HK-2 (cell line): ENCODE measurements around the gene HIF1A.
A peak's percentile ranks its signal among the peaks of the same experiment; 100 is the strongest.
"Not testable (repeated sequence)": the region's sequence is repeated elsewhere in the genome, so short reads cannot be mapped to it uniquely, and the experiment has no call there.

Experiments used
- DNase-seq: peaks from one replicate; pipeline ENCODE4 v3.0.0-alpha.2; 2018; ENCODE audit not compliant: unreplicated experiment

Gene HIF1A

DNA sequence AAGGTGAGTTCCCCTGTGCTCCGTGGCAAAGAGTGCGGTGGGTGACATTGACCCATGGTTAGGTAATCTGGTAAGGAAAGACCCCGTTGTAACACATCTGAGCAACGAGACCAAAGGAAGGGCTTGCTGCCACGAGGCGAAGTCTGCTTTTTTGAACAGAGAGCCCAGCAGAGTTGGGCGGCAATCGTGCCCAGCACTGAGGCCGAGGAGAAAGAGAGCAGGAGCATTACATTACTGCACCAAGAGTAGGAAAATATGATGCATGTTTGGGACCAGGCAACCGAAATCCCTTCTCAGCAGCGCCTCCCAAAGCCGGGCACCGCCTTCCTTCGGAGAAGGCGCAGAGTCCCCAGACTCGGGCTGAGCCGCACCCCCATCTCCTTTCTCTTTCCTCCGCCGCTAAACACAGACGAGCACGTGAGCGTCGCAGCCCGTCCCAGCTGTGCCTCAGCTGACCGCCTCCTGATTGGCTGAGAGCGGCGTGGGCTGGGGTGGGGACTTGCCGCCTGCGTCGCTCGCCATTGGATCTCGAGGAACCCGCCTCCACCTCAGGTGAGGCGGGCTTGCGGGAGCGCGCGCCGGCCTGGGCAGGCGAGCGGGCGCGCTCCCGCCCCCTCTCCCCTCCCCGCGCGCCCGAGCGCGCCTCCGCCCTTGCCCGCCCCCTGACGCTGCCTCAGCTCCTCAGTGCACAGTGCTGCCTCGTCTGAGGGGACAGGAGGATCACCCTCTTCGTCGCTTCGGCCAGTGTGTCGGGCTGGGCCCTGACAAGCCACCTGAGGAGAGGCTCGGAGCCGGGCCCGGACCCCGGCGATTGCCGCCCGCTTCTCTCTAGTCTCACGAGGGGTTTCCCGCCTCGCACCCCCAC lies at the start of gene HIF1A:
HIF1A (plus strand) TSS at position 684 of the 865 bp plus-strand sequence. CDS start 292 bp downstream, outside the sequence.
- DNase-seq = peak; percentile 97

DNA sequence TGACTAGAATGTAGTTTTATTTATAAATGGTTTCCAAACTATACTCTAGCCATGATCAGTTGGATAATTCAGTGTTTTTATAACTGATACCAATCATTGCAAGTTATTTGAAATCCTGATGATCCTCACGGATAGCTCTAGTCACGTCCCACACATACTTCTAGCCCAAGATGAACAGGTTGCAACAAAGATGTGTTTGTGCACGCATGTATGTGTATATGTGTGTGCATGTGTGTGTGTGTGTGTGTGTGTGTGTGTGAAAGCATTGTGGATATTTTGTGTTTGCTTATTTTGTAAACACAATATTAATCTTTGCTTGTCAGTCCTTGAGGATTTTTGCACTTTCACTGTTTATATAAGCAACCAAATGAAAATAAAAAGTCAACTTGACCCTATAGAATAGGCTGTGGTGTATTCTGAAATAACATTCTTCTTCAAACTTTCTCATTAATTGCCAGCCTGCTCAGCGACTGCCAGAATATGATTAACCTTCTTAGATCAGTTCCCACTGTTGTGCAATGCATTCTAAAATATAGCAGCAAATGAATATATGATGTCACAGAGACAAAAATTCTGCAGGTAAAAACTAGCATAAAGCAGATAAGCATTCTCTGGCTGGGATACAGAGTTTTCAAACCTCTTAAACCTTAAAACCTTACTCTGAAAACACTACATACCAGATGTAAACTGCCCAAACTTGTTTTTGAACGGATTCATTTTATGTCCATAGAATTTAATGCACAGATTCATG lies 48.8 kb upstream of the HIF1A start:
- no peak for DNase-seq

DNA sequence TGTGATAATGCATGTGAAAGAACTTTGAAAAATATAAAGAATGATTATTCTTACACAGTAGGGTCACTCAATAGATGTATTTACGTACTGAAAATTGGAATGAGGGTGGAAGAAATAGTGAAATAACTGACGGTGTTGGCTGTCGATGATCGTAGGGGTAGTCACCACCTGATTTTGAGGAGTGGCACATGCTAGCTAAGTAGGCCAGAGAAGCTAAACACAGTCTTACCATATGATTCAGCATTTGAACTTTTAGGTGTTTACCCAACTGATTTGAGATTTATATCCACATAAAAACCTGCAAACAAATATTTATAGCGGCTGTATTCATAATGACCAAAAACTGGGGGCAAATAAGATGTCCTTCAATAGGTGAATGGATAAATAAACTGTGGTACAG lies 47.6 kb upstream of the HIF1A start:
- no peak for DNase-seq

DNA sequence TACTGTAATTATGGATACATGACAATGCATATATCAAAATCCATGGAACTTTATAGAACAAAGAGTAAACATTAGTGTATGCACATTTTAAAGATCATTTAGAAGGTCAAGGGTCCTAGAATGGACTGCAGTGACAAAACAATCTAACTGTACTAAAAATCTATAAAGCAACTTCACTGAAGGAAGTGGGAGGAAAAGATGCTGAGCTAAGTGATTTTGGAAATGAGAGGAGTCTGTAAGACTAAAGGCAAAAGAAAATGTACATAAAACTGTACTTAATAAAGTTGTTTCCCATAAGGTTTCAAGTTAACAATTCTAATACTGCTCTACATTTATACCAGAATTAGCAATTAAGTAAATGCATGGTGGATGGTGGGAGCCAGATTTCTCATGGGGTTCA lies 46.9 kb upstream of the HIF1A start:
- no peak for DNase-seq

DNA sequence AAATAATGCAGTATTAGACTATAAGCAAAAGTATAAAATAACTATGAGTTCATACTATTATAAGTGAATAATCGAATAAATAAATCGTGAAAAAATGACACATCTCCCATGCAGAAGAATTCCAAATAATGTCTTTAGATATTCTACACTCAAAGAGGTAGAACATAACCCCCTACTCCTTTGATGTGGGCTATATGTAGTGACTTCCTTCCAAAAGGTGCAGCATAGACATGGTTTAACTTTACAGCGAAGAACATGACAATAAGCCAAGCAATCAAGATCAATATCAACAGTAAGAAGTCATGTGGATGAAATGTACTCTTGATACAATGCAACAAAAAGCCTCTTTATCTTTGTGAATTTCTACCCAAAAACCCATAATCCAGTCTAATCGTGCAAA lies 46.0 kb upstream of the HIF1A start:
- DNase-seq = no peak

DNA sequence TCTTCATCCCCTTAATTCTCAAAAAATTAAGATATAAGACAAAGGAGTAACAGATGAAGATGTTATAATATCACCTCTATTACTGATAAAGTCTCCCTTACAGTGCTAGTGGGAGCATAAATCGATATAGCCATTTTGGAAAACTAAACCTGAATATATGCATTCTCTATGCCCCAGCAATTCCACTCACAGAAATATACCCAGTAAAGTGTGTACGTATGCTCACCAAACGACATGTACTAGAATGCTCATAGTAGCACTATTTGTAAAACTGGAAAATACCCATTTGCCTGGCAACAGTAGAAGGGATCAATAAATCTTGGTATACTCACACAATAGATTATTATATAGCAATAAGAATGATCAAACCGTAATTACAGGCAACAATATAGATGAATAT lies 44.0 kb upstream of the HIF1A start:
- no peak for DNase-seq

DNA sequence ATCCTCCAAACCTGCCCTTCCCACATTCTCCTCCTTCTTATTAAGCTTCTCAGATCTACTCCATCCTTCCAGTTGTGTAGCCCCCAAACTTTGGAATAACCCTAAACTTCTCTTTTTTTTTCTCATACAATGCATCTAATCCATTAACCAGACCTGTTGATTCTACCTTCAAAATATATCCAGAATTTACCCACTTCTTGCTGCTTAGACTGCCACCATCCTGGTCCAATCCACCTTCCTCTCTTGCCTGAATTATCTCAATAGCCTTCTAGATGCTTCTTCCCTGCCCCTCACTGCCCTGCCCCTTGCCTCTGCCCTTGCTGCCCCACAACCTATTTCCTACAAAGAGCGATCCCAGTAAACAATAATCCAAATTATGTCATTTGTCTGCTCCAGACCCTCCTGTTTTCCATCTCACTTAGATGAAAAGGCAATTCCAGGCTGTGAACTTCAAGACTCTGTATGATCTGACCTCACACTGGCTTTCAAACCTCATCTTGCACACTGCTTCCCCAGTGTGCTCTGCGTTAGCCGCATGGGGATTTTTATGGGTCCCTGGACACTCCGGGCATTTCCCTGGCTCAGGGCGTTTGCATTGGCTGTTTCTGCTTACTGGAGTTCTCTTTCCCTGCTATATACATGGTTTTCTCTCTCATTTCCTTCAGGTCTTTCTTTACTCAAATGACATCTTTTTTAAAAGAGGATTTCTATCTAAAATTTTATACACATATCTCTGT lies 42.6 kb upstream of the HIF1A start:
- no peak for DNase-seq

DNA sequence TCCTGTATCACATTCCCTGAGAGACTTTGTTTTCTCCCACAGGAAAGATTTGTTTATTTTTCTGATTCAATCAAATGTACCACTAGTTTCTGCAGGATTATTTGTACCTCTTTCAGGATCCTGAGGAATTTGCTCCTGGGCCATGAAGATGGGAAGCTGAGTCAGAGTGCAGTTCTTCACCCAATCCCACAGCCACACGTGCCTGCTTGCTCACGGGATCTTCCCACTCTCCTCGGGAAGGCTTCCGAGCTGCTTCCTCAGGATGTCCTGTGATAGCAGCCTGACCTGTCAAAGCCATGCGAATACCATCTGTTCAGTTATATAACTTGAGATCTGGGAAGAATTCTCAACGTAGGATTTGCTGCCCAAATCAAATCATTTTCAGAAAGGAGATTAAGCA lies 41.8 kb upstream of the HIF1A start:
- DNase-seq = peak; percentile 60

DNA sequence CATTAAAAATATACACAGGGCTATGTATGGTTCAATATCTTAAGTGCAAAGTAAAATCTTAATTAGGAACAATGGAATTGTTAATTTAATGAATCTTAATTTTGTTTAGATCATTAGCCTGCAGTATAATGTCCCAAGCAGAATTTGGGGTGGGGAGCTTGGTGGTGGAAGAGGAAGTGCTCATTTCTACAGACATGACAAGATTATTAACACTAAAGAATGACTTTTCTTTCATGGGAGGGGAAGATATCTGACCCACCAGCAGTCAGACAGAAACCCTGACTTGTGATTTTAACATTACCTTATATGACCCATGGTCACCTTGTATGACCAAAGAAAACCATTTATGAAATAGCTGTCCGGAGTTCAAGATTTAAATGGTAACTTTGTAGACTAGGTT lies 41.3 kb upstream of the HIF1A start:
- DNase-seq = no peak

DNA sequence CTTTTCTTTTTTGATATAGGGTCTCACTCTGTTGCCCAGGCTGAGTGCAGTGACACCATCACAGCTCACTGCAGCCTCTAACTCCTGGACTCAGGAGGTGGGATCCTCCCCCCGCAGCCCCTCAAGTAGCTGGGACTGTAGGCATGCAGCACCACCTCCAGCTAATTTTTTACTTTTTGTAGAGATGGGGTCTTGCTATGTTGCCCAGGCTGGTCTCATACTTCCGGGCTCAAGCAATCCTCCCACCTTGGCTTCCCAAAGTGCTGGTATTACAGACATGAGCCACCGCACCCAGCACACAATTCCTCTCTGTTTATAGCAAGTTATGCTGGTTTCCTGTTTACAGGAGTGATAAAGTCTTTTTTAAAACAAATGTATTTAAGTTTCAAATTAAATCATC lies 39.5 kb upstream of the HIF1A start:
- no peak for DNase-seq

DNA sequence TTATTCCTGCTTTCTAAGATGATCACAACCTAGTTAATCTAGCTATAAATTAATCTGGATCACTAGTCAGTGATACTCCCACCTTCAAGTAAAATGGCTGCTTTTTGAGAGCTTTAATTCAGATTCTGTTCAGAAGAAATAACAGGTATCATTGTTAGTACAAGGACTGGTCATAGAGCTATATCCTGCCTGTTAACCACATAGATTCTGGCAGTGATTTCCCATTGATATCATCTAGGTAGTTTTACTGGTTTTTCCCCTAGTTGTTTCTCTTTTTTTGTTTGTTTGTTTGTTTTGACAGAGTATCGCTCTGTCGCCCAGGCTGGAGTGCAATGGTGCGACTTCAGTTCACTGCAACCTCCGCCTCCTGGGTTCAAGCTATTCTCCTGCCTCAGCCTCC lies 39.0 kb upstream of the HIF1A start:
- DNase-seq = no peak

DNA sequence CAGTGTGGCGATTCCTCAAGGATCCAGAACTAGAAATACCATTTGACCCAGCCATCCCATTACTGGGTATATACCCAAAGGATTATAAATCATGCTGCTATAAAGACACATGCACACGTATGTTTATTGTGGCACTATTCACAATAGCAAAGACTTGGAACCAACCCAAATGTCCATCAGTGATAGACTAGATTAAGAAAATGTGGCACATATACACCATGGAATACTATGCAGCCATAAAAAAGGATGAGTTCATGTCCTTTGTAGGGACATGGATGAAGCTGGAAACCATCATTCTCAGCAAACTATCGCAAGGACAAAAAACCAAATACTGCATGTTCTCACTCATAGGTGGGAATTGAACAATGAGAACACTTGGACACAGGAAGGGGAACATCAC lies 37.2 kb upstream of the HIF1A start:
- not testable (repeated sequence) for DNase-seq

DNA sequence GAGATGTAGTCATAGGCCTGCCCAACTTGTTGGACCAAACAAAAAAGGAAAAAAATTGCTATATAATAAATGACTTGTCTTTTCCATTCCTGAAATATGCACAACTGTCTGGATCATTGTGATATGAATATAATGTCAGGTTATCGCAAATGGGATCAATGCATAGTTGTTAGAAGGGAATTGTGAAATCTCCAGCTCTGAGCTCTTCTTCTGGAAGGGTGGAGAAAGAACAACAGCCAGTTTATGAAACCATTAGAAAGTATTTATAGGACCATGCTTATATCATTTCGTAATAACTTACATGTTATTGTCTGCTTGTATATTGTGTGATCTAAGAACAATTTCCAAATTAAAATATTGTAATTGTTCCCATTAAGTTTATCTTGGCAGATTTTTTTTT lies 35.7 kb upstream of the HIF1A start:
- DNase-seq = no peak

DNA sequence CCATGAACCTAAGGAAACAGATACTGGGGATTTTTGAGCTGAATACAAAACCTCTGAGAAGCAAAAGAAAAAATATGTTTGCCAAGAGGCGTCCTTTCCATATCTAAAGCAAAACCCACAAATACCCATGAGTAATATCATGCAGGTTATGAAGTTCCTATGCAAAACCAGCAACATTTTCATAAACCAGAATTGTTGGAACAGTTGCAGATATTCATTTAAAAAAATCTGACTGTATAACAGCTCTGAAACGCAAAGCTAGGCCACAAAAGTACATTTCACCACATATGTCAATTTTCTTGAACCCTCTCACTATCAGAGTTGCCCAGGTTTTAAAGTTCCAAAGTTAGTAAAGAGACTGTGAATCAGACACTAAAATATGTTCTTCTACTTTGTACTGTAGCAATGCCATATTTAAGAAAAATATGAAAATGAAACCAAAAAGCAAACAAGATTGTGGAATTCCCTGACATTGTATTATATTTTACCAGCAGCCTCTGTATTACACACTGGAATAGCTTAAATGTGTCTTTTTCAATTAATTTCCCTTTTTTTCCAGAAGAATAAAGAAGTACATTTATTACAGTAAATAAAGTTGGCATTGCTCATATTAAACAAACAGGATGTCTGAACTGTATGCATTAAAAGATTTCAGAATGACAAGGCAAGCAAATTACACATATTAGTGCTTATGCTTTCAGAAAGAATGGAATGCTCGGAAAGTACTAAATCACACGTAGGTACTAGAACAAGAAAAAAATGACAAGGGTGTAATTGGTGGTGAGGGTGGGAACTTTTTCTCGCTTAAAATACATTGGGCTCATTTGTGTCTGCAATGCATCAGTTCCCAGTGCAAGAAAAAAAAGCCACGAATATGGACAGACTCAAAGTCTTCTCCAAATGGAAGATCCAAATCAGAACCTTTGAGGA lies 33.6 kb upstream of the HIF1A start:
- DNase-seq = no peak

DNA sequence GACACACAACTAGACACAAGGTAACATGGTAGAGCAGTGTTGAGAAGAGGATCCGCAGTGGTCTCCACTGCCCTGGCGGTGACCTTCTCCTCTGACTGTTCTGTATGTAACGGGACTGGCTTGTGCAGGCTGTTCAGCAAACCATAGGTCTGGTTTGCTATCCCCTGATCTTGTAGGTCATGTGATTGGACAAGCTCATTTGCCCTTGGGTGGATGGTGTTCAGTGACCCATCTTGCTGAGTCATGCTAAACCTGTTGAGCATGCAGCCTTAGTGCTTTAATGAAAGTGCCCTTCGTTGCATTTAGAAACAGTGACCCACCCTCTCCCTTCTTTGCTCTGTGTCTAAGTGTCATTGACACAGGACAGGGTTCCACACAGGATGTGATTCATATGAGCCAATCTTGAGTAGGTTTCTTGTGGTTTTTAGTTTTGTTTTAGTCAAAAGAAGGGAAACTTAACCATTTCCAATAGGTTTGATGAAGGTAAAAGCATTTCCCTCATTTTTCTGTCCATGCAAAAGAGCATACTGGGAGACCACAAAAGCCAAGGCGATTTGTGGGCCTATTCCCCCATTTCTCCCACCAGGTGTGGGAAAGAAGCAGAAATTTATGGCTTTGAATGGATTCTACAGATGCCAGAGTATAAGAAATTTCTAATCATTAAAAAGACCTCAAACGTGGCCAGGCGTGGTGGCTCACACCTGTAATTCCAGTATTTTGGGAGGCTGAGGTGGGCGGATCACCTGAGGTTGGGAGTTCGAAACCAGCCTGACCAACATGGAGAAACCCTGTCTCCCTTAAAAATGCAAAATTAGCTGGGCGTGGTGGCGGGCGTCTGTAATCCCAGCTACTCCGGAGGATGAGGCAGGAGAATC lies 32.6 kb upstream of the HIF1A start:
- peak; percentile 41 for DNase-seq

DNA sequence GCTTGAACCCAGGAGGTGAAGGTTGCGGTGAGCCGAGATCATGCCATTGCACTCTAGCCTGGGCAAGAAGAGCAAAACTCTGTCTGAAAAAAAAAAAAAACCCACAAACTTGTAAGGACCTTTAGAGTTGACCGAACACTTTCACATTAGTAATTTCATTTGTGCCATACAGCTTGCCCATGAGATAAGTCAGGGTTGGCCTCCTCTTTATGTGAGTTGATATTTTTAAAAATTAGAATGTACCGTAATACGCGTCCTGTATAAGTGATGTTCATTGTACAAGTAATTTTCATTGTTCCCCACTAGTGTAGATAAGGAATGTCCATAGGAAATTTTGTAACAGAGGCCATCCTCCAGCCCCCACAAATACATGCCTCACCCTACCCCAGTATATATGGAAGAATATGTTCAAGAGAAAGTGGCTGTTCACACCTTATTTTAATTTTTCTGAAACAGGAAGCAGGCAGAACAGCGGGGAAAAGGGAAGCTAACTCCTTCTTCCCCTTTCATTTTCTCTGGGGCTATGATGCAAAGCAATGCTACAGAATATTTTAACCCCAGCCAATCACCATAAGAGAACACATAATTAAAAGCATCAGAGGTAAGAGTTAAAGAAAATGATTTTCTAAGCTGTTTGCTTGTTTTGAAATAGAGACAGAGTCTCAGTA lies 31.9 kb upstream of the HIF1A start:
- no peak for DNase-seq

DNA sequence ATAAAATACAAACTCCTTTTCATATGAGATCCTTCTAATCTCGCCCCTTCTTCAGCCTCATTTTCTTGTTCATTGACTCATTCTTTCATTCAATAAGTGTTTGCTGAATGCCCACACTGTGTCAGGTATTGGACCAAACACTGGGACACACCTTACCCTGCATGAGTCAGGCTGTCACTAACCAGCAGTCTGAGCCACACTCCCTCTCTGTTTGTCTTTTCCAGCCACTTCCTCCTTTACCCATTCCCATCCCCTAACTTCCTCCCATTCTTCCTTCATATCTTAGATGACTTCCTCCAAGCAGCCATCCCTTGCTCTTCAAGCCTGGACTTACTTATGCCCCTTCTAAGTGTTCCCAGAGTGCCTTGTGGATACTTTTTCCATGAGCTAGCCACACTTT lies 27.0 kb upstream of the HIF1A start:
- DNase-seq = no peak

DNA sequence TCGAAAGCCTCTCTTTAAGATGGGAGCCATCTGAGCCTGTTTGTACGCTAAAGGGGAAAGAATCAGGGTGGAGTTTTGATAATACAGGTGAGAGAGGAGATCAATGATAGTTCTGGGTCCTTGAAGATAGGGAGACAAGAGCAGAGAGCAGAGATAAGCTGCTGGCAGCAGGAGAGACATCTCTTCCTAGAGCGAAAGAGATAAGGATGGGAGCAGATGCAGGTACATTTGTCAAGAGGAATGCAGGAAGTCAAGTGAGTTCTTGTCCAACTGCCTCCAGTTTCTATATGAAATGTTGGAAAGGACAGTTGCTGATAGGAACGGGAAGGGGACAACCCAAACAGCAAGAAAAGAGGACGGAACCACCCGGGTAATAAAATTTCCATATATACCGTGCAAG lies 24.7 kb upstream of the HIF1A start:
- no peak for DNase-seq

DNA sequence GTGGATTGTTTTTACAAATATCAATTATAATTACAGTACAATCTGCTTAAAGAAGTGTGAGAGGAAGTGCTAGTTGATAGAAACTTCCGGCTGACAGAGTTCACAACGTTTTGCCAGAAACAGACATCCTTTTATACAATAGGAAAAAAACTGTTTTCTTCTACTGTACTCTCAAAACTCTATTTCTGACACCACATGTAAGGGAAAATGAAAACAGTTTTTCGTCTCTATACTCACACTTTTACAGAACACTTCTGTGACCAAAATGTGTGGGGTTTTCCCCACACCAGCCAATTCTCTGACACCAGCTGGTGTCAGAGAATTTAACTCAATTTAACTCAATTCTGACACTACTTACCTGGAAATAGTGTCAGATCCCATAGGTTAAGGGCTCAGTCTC lies 24.2 kb upstream of the HIF1A start:
- no peak for DNase-seq

DNA sequence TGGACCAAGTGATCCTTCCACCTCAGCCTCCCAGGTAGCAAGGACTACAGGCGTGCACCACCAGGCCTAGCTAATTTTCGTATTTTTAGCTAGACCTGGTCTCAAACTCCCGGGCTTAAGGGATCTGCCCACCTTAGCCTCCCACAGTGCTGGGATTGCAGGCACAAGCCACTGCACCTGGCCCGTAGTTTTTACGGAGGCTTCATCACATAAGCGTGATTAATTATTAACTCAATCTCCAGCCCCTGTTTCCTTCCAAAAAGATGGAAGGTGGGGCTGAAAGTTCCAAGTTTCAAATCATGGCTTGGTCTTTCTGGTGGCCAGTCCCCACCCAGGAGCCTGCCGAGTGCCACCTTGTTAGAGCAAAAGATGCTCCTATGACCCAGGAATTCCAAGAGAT lies 22.5 kb upstream of the HIF1A start:
- DNase-seq = no peak
